Parathyroid adenoma (tissue), 2 donors: Measurements from ENCODE around the gene TIAM2.

Experiments
- H2AFZ ChIP-seq: fragments of 300-600 bp; sonication (generic); one replicate; pipeline ENCODE4 v1.7.0; 2017; ENCODE audit warnings: antibody characterized with exemption, mild to moderate bottlenecking
- H3K27ac ChIP-seq: fragments of 300-600 bp; sonication (generic); one replicate; pipeline ENCODE4 v1.7.0; 2017
- H3K27me3 ChIP-seq: fragments of 300-600 bp; sonication (generic); one replicate; pipeline ENCODE4 v1.7.0; 2017; ENCODE audit warnings: low read length; ENCODE audit not compliant: control insufficient read depth, insufficient read depth
- H3K36me3 ChIP-seq: fragments of 300-600 bp; sonication (generic); one replicate; pipeline ENCODE4 v1.7.0; 2017; ENCODE audit warnings: low read length; ENCODE audit not compliant: control insufficient read depth, insufficient read depth
- H3K4me1 ChIP-seq: fragments of 300-600 bp; sonication (generic); one replicate; pipeline ENCODE4 v1.7.0; 2017; ENCODE audit warnings: control low read depth
- H3K4me2 ChIP-seq: fragments of 300-600 bp; sonication (generic); one replicate; pipeline ENCODE4 v1.7.0; 2017; ENCODE audit warnings: low read length
- H3K4me3 ChIP-seq: fragments of 300-600 bp; sonication (generic); one replicate; pipeline ENCODE4 v1.7.0; 2017; ENCODE audit warnings: low read depth, low read length
- H3K79me2 ChIP-seq: fragments of 300-600 bp; sonication (generic); one replicate; pipeline ENCODE4 v1.7.0; 2017; ENCODE audit warnings: control low read depth
- H3K9ac ChIP-seq: fragments of 300-600 bp; sonication (generic); one replicate; pipeline ENCODE4 v1.7.0; 2017; ENCODE audit warnings: mild to moderate bottlenecking
- H3K9me3 ChIP-seq: fragments of 300-600 bp; sonication (generic); one replicate; pipeline ENCODE4 v1.7.0; 2017; ENCODE audit warnings: low read length; ENCODE audit not compliant: control insufficient read depth
- TF ChIP-seq, protein P1 (sequence below): fragments of 300-600 bp; sonication (generic); IDR thresholded peaks from one replicate; pipeline ENCODE4 v1.7.0; 2017; ENCODE audit warnings: antibody characterized with exemption, mild to moderate bottlenecking
- donor health status: primary hyperparathyroidism.

The TIAM2 gene

DNA sequence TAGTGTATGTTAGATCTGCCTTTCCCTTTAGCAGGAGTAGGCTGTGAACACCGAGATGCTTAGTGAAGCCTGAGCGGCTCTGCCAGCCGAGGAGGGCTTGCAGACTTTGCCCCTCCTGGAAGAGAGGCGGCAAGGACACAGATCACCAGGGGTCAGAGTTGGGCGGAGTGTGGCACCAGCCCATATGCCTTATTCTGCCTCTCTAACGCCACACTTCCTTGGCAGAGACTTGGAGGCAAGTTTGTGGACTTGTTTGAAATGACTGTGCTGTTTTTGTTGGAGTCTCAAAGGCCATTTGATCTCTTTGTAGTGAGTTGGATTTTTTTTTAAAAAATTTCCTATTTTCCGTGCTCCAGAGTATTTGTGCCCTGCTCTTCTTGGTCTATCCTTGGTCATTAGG lies 224.2 kb downstream of the TIAM2 start:
- H3K4me2 ChIP-seq, result no peak overlapping the region
- no peaks in the 10 kb centered on the region for H3K9me3 ChIP-seq
- H3K4me1 ChIP-seq, result no peaks in the 10 kb centered on the region
- TF ChIP-seq, protein P1, sequence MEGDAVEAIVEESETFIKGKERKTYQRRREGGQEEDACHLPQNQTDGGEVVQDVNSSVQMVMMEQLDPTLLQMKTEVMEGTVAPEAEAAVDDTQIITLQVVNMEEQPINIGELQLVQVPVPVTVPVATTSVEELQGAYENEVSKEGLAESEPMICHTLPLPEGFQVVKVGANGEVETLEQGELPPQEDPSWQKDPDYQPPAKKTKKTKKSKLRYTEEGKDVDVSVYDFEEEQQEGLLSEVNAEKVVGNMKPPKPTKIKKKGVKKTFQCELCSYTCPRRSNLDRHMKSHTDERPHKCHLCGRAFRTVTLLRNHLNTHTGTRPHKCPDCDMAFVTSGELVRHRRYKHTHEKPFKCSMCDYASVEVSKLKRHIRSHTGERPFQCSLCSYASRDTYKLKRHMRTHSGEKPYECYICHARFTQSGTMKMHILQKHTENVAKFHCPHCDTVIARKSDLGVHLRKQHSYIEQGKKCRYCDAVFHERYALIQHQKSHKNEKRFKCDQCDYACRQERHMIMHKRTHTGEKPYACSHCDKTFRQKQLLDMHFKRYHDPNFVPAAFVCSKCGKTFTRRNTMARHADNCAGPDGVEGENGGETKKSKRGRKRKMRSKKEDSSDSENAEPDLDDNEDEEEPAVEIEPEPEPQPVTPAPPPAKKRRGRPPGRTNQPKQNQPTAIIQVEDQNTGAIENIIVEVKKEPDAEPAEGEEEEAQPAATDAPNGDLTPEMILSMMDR, result no peak
- H3K4me3 ChIP-seq, result no peak overlapping the region
- H3K27ac ChIP-seq, result no peak overlapping the region
- H3K9ac ChIP-seq, result no peak overlapping the region
- H2AFZ ChIP-seq, result no peak overlapping the region
- no peaks in the 10 kb centered on the region for H3K36me3 ChIP-seq
- no peaks in the 10 kb centered on the region for H3K79me2 ChIP-seq
- no peaks in the 10 kb centered on the region for H3K27me3 ChIP-seq

DNA sequence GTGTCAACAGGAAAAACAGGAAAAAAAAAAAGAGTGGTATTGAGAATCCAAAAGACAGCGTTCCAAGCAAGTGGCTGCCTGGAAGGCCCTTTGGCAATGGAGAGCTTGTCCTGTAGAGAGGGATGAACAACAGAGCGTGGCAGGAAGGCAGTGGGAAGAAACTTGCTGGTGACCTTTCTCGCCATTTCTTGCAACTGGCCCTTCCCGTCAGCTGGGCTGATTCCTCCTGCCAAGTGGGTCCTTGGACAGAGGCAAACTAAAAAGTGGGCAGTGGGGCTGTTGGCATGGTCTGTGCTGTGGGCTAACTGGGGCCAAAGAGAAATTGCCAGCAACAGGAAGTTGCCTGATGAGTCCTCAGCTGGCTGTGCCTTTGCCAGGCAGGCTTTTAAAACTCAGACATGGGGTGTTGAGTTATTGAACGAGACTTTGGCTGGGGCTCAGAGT lies 224.8 kb downstream of the TIAM2 start:
- Histone ChIP-seq H3K4me1 (no peaks in the 10 kb centered on the region), H3K27ac (no peak overlapping the region), H3K9me3 (no peaks in the 10 kb centered on the region), H3K4me2 (no peak overlapping the region), H3K27me3 (no peaks in the 10 kb centered on the region), H3K79me2 (no peaks in the 10 kb centered on the region), H3K36me3 (no peaks in the 10 kb centered on the region), H3K9ac (no peak overlapping the region), H3K4me3 (no peak overlapping the region), H2AFZ (no peak overlapping the region)
- TF ChIP-seq, protein P1, result no peak

DNA sequence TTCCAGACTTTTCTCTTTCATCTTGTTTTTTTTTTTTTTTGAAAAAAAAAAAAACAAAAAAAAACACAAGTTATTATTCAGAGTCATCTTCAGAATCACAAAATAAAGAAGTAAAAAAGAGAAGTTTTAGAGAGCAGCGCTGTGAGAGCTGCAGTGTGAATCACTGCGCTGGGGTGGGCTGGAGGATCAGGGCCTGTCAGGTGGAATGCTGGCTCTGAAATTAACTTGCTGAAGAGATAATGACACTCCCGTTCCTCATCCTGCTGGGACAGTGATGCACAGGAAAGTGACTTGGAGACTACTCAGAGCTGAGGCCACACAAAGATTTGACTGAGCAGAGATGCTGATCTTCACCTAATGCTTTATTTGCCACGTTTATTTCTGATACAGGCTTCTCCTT lies 226.0 kb downstream of the TIAM2 start:
- no peaks in the 10 kb centered on the region for H3K36me3 ChIP-seq
- H3K4me3 ChIP-seq, result no peak overlapping the region
- H3K79me2 ChIP-seq, result no peaks in the 10 kb centered on the region
- H3K4me1 ChIP-seq, result no peaks in the 10 kb centered on the region
- TF ChIP-seq, protein P1, result no peak
- no peaks in the 10 kb centered on the region for H3K27me3 ChIP-seq
- H3K27ac ChIP-seq, result no peak overlapping the region
- no peak overlapping the region for H2AFZ ChIP-seq
- H3K9ac ChIP-seq, result no peak overlapping the region
- no peak overlapping the region for H3K4me2 ChIP-seq
- no peaks in the 10 kb centered on the region for H3K9me3 ChIP-seq

DNA sequence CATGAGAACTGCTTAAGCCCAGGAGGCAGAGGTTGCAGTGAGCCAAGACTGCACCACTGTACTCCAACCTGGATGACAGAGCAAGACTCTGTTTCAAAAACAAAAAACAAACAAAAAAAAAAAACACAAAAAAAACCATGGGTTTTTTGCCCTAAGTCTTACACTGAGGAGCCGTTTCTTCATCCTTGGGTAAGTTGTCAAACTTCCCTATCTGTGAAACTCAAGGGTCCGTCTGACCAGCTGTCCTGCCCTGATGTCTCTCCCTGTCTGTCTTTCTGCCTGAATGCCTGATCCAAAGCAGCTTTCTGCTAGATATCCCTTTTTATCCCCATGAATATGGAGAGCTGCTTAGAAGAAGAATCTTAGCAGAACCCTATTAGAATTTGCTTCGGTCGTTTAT lies 227.4 kb downstream of the TIAM2 start:
- Histone ChIP-seq H2AFZ (no peak overlapping the region), H3K4me2 (no peak overlapping the region), H3K9ac (no peak overlapping the region), H3K27me3 (no peaks in the 10 kb centered on the region), H3K27ac (no peak overlapping the region), H3K9me3 (no peaks in the 10 kb centered on the region), H3K36me3 (no peaks in the 10 kb centered on the region), H3K4me1 (no peaks in the 10 kb centered on the region), H3K79me2 (no peaks in the 10 kb centered on the region), H3K4me3 (no peak overlapping the region)
- TF ChIP-seq, protein P1, result no peak

DNA sequence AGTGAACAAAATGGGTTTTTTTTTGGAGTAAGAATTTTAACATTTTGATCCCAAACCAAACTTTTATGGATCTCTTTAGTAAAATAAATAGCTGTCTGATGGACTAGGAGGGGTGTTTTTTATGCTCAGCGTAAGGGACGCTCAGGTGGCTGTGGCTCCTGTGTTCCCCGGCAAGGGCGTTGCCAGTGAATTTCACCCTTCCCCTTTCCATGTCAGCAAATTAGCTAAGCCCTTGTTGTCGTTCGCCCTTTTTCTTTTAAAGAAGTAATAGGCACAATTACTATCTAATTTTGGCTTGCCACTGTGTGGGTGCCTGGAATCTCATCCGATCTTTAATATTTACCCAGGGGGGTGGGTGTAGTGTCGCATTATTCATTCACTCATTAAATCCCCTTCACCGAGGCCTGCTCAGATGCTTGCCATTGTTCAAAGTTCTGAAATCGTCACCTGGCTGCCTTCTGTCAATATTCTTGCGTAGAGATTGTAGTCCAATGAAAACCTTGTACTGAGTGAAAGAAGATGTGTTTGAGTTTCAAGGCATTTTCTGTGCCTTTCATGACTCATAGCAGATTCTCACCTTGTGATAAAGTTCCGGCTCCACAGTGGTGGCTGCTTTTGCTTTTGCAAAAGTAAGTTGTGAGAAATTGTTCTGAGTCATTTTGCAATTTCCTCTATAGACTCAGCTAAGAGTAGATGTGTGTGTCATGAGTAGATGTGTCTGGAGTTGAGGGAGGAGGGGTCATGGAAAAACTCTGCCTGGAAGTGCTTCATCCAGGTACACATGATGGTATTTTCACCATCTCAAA lies 228.7 kb downstream of the TIAM2 start:
- H2AFZ ChIP-seq, result no peak overlapping the region
- TF ChIP-seq, protein P1, result no peak
- H3K4me3 ChIP-seq, result no peak overlapping the region
- no peak overlapping the region for H3K4me2 ChIP-seq
- no peaks in the 10 kb centered on the region for H3K27me3 ChIP-seq
- no peaks in the 10 kb centered on the region for H3K36me3 ChIP-seq
- H3K27ac ChIP-seq, result no peak overlapping the region
- H3K4me1 ChIP-seq, result no peaks in the 10 kb centered on the region
- no peaks in the 10 kb centered on the region for H3K79me2 ChIP-seq
- no peak overlapping the region for H3K9ac ChIP-seq
- no peaks in the 10 kb centered on the region for H3K9me3 ChIP-seq
